ENCODE data around the gene CRADD. TPM values are rescaled to one million over a fixed set of nuclear protein-coding genes. Genes with fewer than 3 reads are reported as not detected.

Gene CRADD
- polyA plus RNA-seq, 1 donor, result 19.3 TPM

DNA sequence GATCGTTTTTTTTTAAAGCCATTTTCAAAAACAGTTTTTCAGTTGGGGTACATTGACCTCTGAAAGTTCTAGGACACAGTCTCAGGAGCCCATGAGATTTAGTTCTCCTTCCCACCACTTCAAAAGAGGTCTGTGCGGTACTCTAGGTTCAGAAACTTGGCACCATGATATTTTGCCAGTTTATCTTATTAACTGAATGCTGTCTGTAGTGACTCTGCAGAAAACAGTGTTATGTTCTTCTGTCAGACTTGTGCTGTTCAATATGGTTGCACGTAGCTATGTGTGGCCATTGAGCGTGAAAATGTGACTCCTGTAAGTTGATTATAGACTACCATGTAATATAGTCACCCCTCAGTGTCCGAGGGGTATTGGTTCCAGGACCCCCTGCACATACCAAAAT, 35.9 kb downstream of the CRADD start:
- H3K9me3 ChIP-seq (ENCODE audit: control insufficient read depth, low read depth, low read length), result peaks cover 8% of the 10 kb centered on the region
- H3K4me1 ChIP-seq (ENCODE audit: control insufficient read depth, insufficient read depth, low read length), result no peaks in the 10 kb centered on the region
- no peaks in the 10 kb centered on the region for H3K36me3 ChIP-seq (ENCODE audit: control insufficient read depth, insufficient read depth, low read length)
- H3K27ac ChIP-seq (ENCODE audit: low read length), result no peak overlapping the region
- no peaks in the 10 kb centered on the region for H3K27me3 ChIP-seq (ENCODE audit: control insufficient read depth, insufficient read depth, low read length)
- H3K4me3 ChIP-seq (ENCODE audit: low read length), result no peak overlapping the region
- DNase-seq, result no peak
- WGBS (ENCODE audit: insufficient coverage, low lambda C conversion rate), result 100% methylated on average over 1 of the region's 5 CpGs

DNA sequence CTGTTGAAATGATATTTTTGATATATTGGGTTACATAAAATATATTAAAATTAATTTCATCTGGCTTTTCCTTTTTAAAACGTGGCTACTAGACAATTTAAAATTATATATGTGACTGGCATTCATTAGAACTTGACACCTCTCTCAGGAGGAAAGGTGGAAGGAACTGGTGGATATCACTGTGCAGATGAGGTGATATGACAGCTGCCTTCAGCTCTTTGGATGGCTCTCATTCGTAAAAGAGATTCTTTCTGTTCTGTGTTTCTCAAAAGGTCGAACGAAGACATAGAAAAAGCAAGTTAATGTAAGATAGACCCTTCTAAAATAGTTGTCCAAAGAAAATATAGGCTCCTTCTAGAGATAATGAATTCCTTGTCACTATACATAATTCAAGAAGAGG, 36.6 kb downstream of the CRADD start:
- Histone ChIP-seq H3K36me3 (ENCODE audit: control insufficient read depth, insufficient read depth, low read length) (no peaks in the 10 kb centered on the region), H3K4me1 (ENCODE audit: control insufficient read depth, insufficient read depth, low read length) (no peaks in the 10 kb centered on the region), H3K27me3 (ENCODE audit: control insufficient read depth, insufficient read depth, low read length) (no peaks in the 10 kb centered on the region), H3K4me3 (ENCODE audit: low read length) (no peak overlapping the region), H3K27ac (ENCODE audit: low read length) (no peak overlapping the region), H3K9me3 (ENCODE audit: control insufficient read depth, low read depth, low read length) (peaks cover 8% of the 10 kb centered on the region)
- DNase-seq, result no peak
- WGBS (ENCODE audit: insufficient coverage, low lambda C conversion rate), result 89% methylated on average over 3 of the region's 4 CpGs

DNA sequence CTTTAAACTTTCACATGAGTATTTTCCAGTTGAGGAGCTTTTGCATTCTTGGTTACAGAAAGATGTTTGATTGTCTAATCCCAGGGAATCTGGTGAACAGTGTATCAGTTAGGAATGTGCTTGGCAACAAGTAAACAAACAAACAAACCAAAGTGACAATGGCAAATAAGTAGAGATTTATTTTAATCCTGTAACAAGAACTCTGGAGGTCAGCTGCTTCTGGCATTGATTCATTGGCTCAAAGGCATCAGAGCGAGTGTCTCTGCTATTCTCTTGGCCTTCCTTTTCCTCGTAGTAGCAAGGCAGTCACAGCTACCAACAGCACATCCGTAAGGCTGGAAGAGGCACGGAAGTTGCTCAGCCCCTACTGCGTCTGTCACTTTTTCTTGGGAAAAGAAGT, 37.2 kb downstream of the CRADD start:
- no CpG with 5 or more reads among the region's 5 CpGs for WGBS (ENCODE audit: insufficient coverage, low lambda C conversion rate)
- no peak overlapping the region for H3K27ac ChIP-seq (ENCODE audit: low read length)
- no peaks in the 10 kb centered on the region for H3K27me3 ChIP-seq (ENCODE audit: control insufficient read depth, insufficient read depth, low read length)
- H3K4me1 ChIP-seq (ENCODE audit: control insufficient read depth, insufficient read depth, low read length), result no peaks in the 10 kb centered on the region
- no peak overlapping the region for H3K4me3 ChIP-seq (ENCODE audit: low read length)
- H3K9me3 ChIP-seq (ENCODE audit: control insufficient read depth, low read depth, low read length), result peaks cover 8% of the 10 kb centered on the region
- no peaks in the 10 kb centered on the region for H3K36me3 ChIP-seq (ENCODE audit: control insufficient read depth, insufficient read depth, low read length)
- DNase-seq, result no peak

DNA sequence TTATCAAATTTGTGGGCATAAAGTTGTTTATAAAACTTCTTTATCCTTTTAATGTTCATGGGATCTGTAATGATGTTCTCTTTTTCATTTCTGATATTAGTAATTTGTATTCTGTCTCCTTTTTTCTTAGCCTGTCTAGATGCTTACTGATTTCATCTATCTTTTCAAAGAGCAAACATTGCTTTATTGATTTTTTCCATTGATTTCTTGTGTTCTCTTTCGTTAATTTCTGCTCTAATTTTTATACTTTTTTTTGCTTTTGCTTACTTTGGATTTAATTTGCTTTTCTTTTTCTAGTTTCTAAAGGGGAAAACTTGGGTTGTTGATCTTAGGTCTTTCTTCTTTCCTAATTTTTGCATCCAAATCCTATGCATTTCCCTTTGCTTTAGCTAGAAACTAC, 42.5 kb downstream of the CRADD start:
- Histone ChIP-seq H3K27me3 (ENCODE audit: control insufficient read depth, insufficient read depth, low read length) (no peaks in the 10 kb centered on the region), H3K36me3 (ENCODE audit: control insufficient read depth, insufficient read depth, low read length) (no peaks in the 10 kb centered on the region), H3K9me3 (ENCODE audit: control insufficient read depth, low read depth, low read length) (peaks cover 22% of the 10 kb centered on the region), H3K27ac (ENCODE audit: low read length) (no peak overlapping the region), H3K4me3 (ENCODE audit: low read length) (no peak overlapping the region), H3K4me1 (ENCODE audit: control insufficient read depth, insufficient read depth, low read length) (no peaks in the 10 kb centered on the region)
- no peak for DNase-seq
- 94% methylated on average over 1 of the region's 1 CpG for WGBS (ENCODE audit: insufficient coverage, low lambda C conversion rate)

DNA sequence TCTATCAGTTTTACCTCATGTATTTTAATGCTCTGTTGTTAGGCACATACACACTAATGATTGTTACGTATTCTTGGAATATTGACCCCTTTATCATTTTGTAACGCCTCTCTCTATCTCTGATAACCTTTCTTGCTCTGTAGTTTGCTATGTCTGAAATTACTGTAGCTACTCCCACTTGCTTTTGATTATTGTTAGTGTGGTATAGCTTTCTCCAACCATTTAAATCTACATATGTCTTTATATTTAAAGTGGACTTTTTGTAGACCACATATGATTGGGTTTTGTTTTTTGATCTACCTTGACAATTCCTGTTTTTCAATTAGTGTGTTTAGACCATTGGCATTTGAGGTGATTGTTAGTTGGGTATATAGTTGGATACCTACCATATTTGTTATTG, 43.4 kb downstream of the CRADD start:
- no peaks in the 10 kb centered on the region for H3K4me1 ChIP-seq (ENCODE audit: control insufficient read depth, insufficient read depth, low read length)
- H3K27ac ChIP-seq (ENCODE audit: low read length), result no peak overlapping the region
- no peak for DNase-seq
- 48% methylated on average over 2 of the region's 2 CpGs for WGBS (ENCODE audit: insufficient coverage, low lambda C conversion rate)
- no peaks in the 10 kb centered on the region for H3K36me3 ChIP-seq (ENCODE audit: control insufficient read depth, insufficient read depth, low read length)
- H3K9me3 ChIP-seq (ENCODE audit: control insufficient read depth, low read depth, low read length), result peaks cover 22% of the 10 kb centered on the region
- no peaks in the 10 kb centered on the region for H3K27me3 ChIP-seq (ENCODE audit: control insufficient read depth, insufficient read depth, low read length)
- no peak overlapping the region for H3K4me3 ChIP-seq (ENCODE audit: low read length)

DNA sequence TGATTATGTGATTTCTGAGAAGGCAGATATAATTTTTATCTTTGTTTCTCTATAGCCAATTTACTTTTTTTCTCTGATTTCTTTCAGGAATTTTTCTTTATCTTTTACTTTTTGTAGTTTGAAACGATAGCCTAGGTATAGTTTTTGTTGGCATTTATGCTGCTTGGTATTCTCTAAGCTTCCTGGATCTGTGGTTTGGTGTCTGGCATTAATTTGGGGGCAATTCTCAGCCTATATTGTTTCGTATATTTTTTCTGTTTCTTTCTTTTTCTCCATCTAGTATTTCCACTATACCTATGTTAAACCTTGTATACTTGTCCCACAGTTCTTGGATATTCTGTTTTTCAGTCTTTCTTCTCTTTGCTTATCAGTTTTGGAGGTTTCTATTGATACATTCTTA, 45.0 kb downstream of the CRADD start:
- no peaks in the 10 kb centered on the region for H3K27me3 ChIP-seq (ENCODE audit: control insufficient read depth, insufficient read depth, low read length)
- no peak overlapping the region for H3K4me3 ChIP-seq (ENCODE audit: low read length)
- WGBS (ENCODE audit: insufficient coverage, low lambda C conversion rate), result 100% methylated on average over 2 of the region's 2 CpGs
- H3K27ac ChIP-seq (ENCODE audit: low read length), result no peak overlapping the region
- no peaks in the 10 kb centered on the region for H3K36me3 ChIP-seq (ENCODE audit: control insufficient read depth, insufficient read depth, low read length)
- peaks cover 1% of the 10 kb centered on the region for H3K4me1 ChIP-seq (ENCODE audit: control insufficient read depth, insufficient read depth, low read length)
- DNase-seq, result no peak
- H3K9me3 ChIP-seq (ENCODE audit: control insufficient read depth, low read depth, low read length), result peaks cover 22% of the 10 kb centered on the region

DNA sequence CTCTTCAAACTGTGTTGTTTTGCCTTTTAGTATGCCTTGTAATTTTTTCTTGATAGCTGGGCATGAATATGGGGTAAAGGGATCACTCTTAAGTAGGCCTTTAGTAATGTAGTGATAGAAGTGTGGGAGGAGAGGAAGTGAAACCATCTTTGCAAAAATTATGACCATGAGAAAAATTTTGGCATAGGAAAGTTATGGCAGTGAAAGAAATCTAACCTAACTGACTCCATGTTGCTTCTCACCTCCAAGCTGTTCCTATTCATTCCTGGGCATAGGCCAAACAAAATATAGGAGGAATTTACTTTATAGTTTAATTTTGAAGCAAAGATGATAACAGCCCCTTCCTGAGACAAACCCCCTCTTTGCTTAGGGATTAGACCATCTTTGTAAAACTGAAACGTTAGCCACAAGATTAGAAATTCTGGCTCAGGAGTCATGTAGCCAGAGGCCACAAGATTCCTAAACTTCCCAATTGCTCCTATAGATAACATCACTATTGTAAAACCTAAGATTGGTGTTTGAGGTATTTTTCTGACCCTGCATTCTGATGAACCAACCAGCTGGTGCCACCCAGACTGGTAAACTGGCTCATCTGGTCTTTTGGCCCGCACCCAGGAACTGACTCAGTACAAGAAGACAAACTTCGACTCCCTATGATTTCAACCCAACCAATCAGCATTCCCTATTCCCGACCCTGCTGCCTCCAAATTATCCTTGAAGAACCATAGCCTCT, 45.8 kb downstream of the CRADD start:
- WGBS (ENCODE audit: insufficient coverage, low lambda C conversion rate), result no CpG with 5 or more reads among the region's 4 CpGs
- H3K27me3 ChIP-seq (ENCODE audit: control insufficient read depth, insufficient read depth, low read length), result no peaks in the 10 kb centered on the region
- H3K36me3 ChIP-seq (ENCODE audit: control insufficient read depth, insufficient read depth, low read length), result no peaks in the 10 kb centered on the region
- no peak overlapping the region for H3K27ac ChIP-seq (ENCODE audit: low read length)
- peaks cover 7% of the 10 kb centered on the region for H3K4me1 ChIP-seq (ENCODE audit: control insufficient read depth, insufficient read depth, low read length)
- no peak for DNase-seq
- H3K9me3 ChIP-seq (ENCODE audit: control insufficient read depth, low read depth, low read length), result peaks cover 22% of the 10 kb centered on the region
- no peak overlapping the region for H3K4me3 ChIP-seq (ENCODE audit: low read length)

DNA sequence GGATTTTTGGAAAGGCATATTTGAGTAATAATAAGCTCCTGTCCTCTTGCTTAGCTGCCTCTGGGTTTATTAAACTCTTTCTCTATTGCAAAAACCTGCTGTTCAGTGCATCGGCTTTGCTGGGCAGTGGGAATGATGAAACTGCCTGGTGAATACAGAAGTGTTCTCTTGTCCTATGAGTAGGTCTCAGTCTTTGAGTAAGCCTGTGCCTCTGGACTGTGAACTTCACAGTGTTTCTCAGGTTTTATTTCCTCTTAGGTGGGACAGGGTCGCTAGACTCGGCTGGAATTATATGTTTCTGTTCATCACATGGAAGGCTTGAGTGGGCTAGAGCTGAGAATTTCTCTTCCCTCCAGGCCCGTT, 46.4 kb downstream of the CRADD start:
- Histone ChIP-seq H3K27ac (ENCODE audit: low read length) (no peak overlapping the region), H3K36me3 (ENCODE audit: control insufficient read depth, insufficient read depth, low read length) (no peaks in the 10 kb centered on the region), H3K27me3 (ENCODE audit: control insufficient read depth, insufficient read depth, low read length) (no peaks in the 10 kb centered on the region), H3K4me1 (ENCODE audit: control insufficient read depth, insufficient read depth, low read length) (peaks cover 7% of the 10 kb centered on the region), H3K4me3 (ENCODE audit: low read length) (no peak overlapping the region), H3K9me3 (ENCODE audit: control insufficient read depth, low read depth, low read length) (peaks cover 22% of the 10 kb centered on the region)
- WGBS (ENCODE audit: insufficient coverage, low lambda C conversion rate), result no CpG with 5 or more reads among the region's 4 CpGs
- no peak for DNase-seq

DNA sequence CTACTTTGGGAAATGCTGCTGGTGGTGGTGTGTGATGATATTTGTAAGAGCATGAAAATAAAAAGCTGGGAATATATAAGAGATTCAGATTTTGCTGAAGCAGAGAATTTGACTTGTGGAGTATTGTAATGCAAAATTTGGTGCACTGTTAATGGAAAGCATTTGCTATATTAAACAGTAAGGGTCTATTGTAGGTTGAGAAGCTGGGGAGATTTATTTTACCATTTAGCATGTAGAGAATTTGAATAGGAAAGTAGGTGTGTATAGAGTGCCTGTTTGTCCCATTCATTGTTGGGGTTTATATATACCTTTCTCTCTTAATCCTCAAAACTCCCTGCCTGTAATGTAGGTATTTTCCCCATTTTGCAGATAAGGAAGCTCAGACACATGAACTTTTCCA, 48.4 kb downstream of the CRADD start:
- Histone ChIP-seq H3K27me3 (ENCODE audit: control insufficient read depth, insufficient read depth, low read length) (no peaks in the 10 kb centered on the region), H3K9me3 (ENCODE audit: control insufficient read depth, low read depth, low read length) (peaks cover 15% of the 10 kb centered on the region), H3K36me3 (ENCODE audit: control insufficient read depth, insufficient read depth, low read length) (no peaks in the 10 kb centered on the region), H3K4me1 (ENCODE audit: control insufficient read depth, insufficient read depth, low read length) (peaks cover 7% of the 10 kb centered on the region), H3K4me3 (ENCODE audit: low read length) (no peak overlapping the region), H3K27ac (ENCODE audit: low read length) (no peak overlapping the region)
- no peak for DNase-seq

DNA sequence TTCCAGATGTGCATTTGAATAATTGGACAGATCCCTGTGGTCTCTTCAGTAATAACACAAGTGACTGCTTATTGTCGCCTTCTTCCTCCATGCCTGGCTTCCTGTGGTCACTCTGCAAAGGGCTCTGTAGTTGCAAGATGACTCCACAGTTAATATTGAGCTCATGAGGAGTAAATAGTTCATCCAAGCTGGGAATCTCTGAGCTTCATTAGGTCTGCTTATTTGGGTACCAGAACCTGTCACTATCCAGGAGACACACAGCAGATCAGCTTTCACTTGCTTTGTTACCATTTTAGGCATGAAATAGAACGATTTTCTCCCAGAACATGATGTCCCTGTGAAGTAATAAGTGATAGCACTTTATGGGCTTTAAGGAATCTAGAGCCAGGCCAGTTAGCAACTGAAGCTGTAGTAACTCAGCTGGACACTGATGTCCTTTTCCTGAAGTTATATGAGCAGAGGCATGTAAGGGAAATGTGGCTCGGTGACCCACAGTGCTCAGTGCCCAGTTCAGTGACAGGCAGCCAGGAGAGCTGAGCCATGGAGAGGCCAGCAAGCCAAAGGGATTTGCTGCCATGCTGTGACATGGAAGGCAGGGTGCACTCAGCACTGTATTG, 50.1 kb downstream of the CRADD start:
- DNase-seq, result peak in 1 of 2 donors; percentile 33
- no CpG with 5 or more reads among the region's 3 CpGs for WGBS (ENCODE audit: insufficient coverage, low lambda C conversion rate)
- peak overlapping the region; percentile 39 for H3K27ac ChIP-seq (ENCODE audit: low read length)

DNA sequence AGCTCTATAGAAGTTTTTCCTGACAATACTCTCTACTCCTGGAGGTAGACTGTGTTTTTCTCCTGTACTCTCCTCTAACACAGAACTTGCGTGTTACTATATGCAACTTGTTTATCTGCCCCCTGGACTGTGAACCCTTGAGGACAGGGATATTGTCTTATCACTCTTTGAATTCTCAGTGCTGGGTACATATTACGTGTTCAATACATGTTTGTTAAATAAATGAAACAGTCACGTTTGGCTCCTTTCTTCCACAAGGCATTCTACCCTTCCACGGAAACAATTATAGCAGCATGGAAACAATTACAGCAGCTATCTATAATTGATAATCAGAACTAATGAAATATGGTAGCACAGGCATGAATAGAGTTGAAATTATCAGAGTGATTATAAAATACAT, 50.7 kb downstream of the CRADD start:
- Histone ChIP-seq H3K4me3 (ENCODE audit: low read length) (no peak overlapping the region), H3K27me3 (ENCODE audit: control insufficient read depth, insufficient read depth, low read length) (no peaks in the 10 kb centered on the region), H3K4me1 (ENCODE audit: control insufficient read depth, insufficient read depth, low read length) (peaks cover 7% of the 10 kb centered on the region), H3K36me3 (ENCODE audit: control insufficient read depth, insufficient read depth, low read length) (no peaks in the 10 kb centered on the region), H3K27ac (ENCODE audit: low read length) (peak overlapping the region; percentile 39), H3K9me3 (ENCODE audit: control insufficient read depth, low read depth, low read length) (no peaks in the 10 kb centered on the region)
- 42% methylated on average over 4 of the region's 4 CpGs for WGBS (ENCODE audit: insufficient coverage, low lambda C conversion rate)
- peak; percentile 26 to 71 for DNase-seq

More for the DNA sequence above, 50.1 kb downstream of the CRADD start:
- Histone ChIP-seq H3K27me3 (ENCODE audit: control insufficient read depth, insufficient read depth, low read length) (no peaks in the 10 kb centered on the region), H3K36me3 (ENCODE audit: control insufficient read depth, insufficient read depth, low read length) (no peaks in the 10 kb centered on the region), H3K9me3 (ENCODE audit: control insufficient read depth, low read depth, low read length) (peaks cover 5% of the 10 kb centered on the region), H3K4me1 (ENCODE audit: control insufficient read depth, insufficient read depth, low read length) (peaks cover 7% of the 10 kb centered on the region), H3K4me3 (ENCODE audit: low read length) (no peak overlapping the region)
